GM23248 (cell line): ENCODE measurements around the gene FCGR2B.
"Not testable (repeated sequence)": the region's sequence is repeated elsewhere in the genome, so short reads cannot be mapped to it uniquely, and the experiment has no call there.

Experiments
- EZH2 ChIP-seq: fragments of 200-600 bp; sonication (generic); IDR thresholded peaks from 2 replicates; pipeline ENCODE4 v1.6.1; 2018; ENCODE audit warnings: antibody characterized with exemption, mild to moderate bottlenecking; ENCODE audit not compliant: insufficient read depth, poor library complexity, severe bottlenecking
- EZH2phosphoT487 ChIP-seq: fragments of 200-600 bp; sonication (generic); IDR thresholded peaks from 2 replicates; pipeline ENCODE4 v1.6.1; 2018; ENCODE audit warnings: antibody characterized with exemption, moderate library complexity, mild to moderate bottlenecking, low read depth; ENCODE audit not compliant: insufficient read depth

- TF ChIP-seq EZH2phosphoT487, EZH2: not testable (repeated sequence)
These were observed at the start of gene FCGR2B for GRCh38 chr1:161662684-161663339.
